ENCODE results near the gene DNAH7.

Gene DNAH7

GRCh38 chr2:195733831-195734230, 334.8 kb downstream of the DNAH7 start:
- no peak overlapping the region for H3K27ac ChIP-seq
- ChIA-PET CTCF (interaction anchor here (0.5 kb wide), 1 partner anchor 1328 kb away, joined by 3 read pairs; no protein-coding TSS in a partner anchor), POLR2A (ENCODE audit: low non-redundant PET) (no interaction called here)
- no peak for DNase-seq (ENCODE audit: low spot score)
- no peak for TF ChIP-seq CTCF (conservative IDR thresholded peaks at IDR 0.05; ENCODE audit: low read depth)

- ChIA-PET POLR2A (ENCODE audit: low non-redundant PET) (no interaction called here), CTCF (no interaction called here)
- no peak for TF ChIP-seq CTCF (conservative IDR thresholded peaks at IDR 0.05; ENCODE audit: low read depth)
- H3K27ac ChIP-seq = no peak overlapping the region
- DNase-seq (ENCODE audit: low spot score) = no peak
These were observed 336.1 kb downstream of the DNAH7 start for GRCh38 chr2:195732574-195732973.

- no peak overlapping the region for H3K27ac ChIP-seq
- no peak for DNase-seq (ENCODE audit: low spot score)
- ChIA-PET POLR2A (ENCODE audit: low non-redundant PET) (no interaction called here), CTCF (no interaction called here)
- TF ChIP-seq CTCF (conservative IDR thresholded peaks at IDR 0.05; ENCODE audit: low read depth) = no peak
These were observed 337.7 kb downstream of the DNAH7 start for GRCh38 chr2:195730912-195731311.

GRCh38 chr2:195727106-195727505, 341.5 kb downstream of the DNAH7 start:
- POLR2A ChIA-PET (ENCODE audit: low non-redundant PET) = no interaction called here

GRCh38 chr2:195722075-195722474, 346.6 kb downstream of the DNAH7 start:
- ChIA-PET POLR2A (ENCODE audit: low non-redundant PET) (no interaction called here), CTCF (no interaction called here)
- no peak for DNase-seq (ENCODE audit: low spot score)
- no peak overlapping the region for H3K27ac ChIP-seq
- no peak for TF ChIP-seq CTCF (conservative IDR thresholded peaks at IDR 0.05; ENCODE audit: low read depth)

More at GRCh38 chr2:195727106-195727505, 341.5 kb downstream of the DNAH7 start:
- no peak for DNase-seq (ENCODE audit: low spot score)
- no peak for TF ChIP-seq CTCF (conservative IDR thresholded peaks at IDR 0.05; ENCODE audit: low read depth)
- CTCF ChIA-PET = interaction anchor here (0.8 kb wide), 1 partner anchor 386 kb away, joined by 3 read pairs; no protein-coding TSS in a partner anchor
- H3K27ac ChIP-seq = no peak overlapping the region

- CTCF ChIA-PET = no interaction called here
- no peak for DNase-seq (ENCODE audit: low spot score)
- H3K27ac ChIP-seq = no peak overlapping the region
- TF ChIP-seq CTCF (conservative IDR thresholded peaks at IDR 0.05; ENCODE audit: low read depth) = no peak
- POLR2A ChIA-PET (ENCODE audit: low non-redundant PET) = interaction anchor here (0.6 kb wide), 1 partner anchor 17 kb away, joined by 3 read pairs; no protein-coding TSS in a partner anchor
These were observed 347.6 kb downstream of the DNAH7 start for GRCh38 chr2:195721042-195721441.

- CTCF ChIA-PET = interaction anchor here (0.6 to 0.7 kb wide), 2 partner anchors 167 to 229 kb away, joined by 3 read pairs; no protein-coding TSS in a partner anchor
- DNase-seq (ENCODE audit: low spot score) = no peak
- no peak overlapping the region for H3K27ac ChIP-seq
- TF ChIP-seq CTCF (conservative IDR thresholded peaks at IDR 0.05; ENCODE audit: low read depth) = no peak
- POLR2A ChIA-PET (ENCODE audit: low non-redundant PET) = no interaction called here
These were observed 352.2 kb downstream of the DNAH7 start for GRCh38 chr2:195716466-195716865.
